ENCODE data around the gene WNT5B. TPM values are rescaled to one million over a fixed set of nuclear protein-coding genes. Genes with fewer than 3 reads are reported as not detected.

The WNT5B gene
- polyA plus RNA-seq, 1 donor = 8.5 TPM

- WGBS (ENCODE audit: insufficient coverage, low lambda C conversion rate) = 10% methylated on average over 2 of the region's 5 CpGs
- Histone ChIP-seq H3K9me3 (ENCODE audit: control insufficient read depth, low read depth, low read length) (peaks cover 3% of the 10 kb centered on the region), H3K4me3 (ENCODE audit: low read length) (no peak overlapping the region), H3K4me1 (ENCODE audit: control insufficient read depth, insufficient read depth, low read length) (peaks cover 54% of the 10 kb centered on the region), H3K36me3 (ENCODE audit: control insufficient read depth, insufficient read depth, low read length) (no peaks in the 10 kb centered on the region), H3K27me3 (ENCODE audit: control insufficient read depth, insufficient read depth, low read length) (no peaks in the 10 kb centered on the region), H3K27ac (ENCODE audit: low read length) (peak overlapping the region; percentile 69)
- peak in 1 of 2 donors; percentile 73 for DNase-seq
Measured at GRCh38 chr12:1666215-1666614, 37.2 kb downstream of the WNT5B start.

GRCh38 chr12:1666685-1667162, 37.7 kb downstream of the WNT5B start:
- WGBS (ENCODE audit: insufficient coverage, low lambda C conversion rate) = no CpG with 5 or more reads among the region's 2 CpGs
- peaks cover 3% of the 10 kb centered on the region for H3K9me3 ChIP-seq (ENCODE audit: control insufficient read depth, low read depth, low read length)
- no peaks in the 10 kb centered on the region for H3K36me3 ChIP-seq (ENCODE audit: control insufficient read depth, insufficient read depth, low read length)
- peaks cover 55% of the 10 kb centered on the region for H3K4me1 ChIP-seq (ENCODE audit: control insufficient read depth, insufficient read depth, low read length)
- H3K27ac ChIP-seq (ENCODE audit: low read length) = peak overlapping the region; percentile 69
- peak in 1 of 2 donors; percentile 48 for DNase-seq
- no peak overlapping the region for H3K4me3 ChIP-seq (ENCODE audit: low read length)
- H3K27me3 ChIP-seq (ENCODE audit: control insufficient read depth, insufficient read depth, low read length) = no peaks in the 10 kb centered on the region

GRCh38 chr12:1668833-1669543, 40.0 kb downstream of the WNT5B start:
- H3K27ac ChIP-seq (ENCODE audit: low read length) = peak overlapping the region; percentile 97
- no peaks in the 10 kb centered on the region for H3K27me3 ChIP-seq (ENCODE audit: control insufficient read depth, insufficient read depth, low read length)
- DNase-seq = peak; percentile 77 to 88
- no CpG with 5 or more reads among the region's 18 CpGs for WGBS (ENCODE audit: insufficient coverage, low lambda C conversion rate)
- no peaks in the 10 kb centered on the region for H3K36me3 ChIP-seq (ENCODE audit: control insufficient read depth, insufficient read depth, low read length)
- no peak overlapping the region for H3K4me3 ChIP-seq (ENCODE audit: low read length)
- H3K4me1 ChIP-seq (ENCODE audit: control insufficient read depth, insufficient read depth, low read length) = peaks cover 55% of the 10 kb centered on the region
- no peaks in the 10 kb centered on the region for H3K9me3 ChIP-seq (ENCODE audit: control insufficient read depth, low read depth, low read length)

GRCh38 chr12:1670358-1671268, 41.6 kb downstream of the WNT5B start:
- 46% methylated on average over 4 of the region's 14 CpGs for WGBS (ENCODE audit: insufficient coverage, low lambda C conversion rate)
- Histone ChIP-seq H3K27ac (ENCODE audit: low read length) (peak overlapping the region; percentile 97), H3K36me3 (ENCODE audit: control insufficient read depth, insufficient read depth, low read length) (no peaks in the 10 kb centered on the region), H3K4me3 (ENCODE audit: low read length) (no peak overlapping the region), H3K27me3 (ENCODE audit: control insufficient read depth, insufficient read depth, low read length) (no peaks in the 10 kb centered on the region), H3K4me1 (ENCODE audit: control insufficient read depth, insufficient read depth, low read length) (peaks cover 50% of the 10 kb centered on the region), H3K9me3 (ENCODE audit: control insufficient read depth, low read depth, low read length) (no peaks in the 10 kb centered on the region)
- DNase-seq = peak; percentile 92 to 96

GRCh38 chr12:1676043-1676442, 47.0 kb downstream of the WNT5B start:
- Histone ChIP-seq H3K9me3 (ENCODE audit: control insufficient read depth, low read depth, low read length) (no peaks in the 10 kb centered on the region), H3K27ac (ENCODE audit: low read length) (no peak overlapping the region), H3K4me1 (ENCODE audit: control insufficient read depth, insufficient read depth, low read length) (peaks cover 6% of the 10 kb centered on the region), H3K36me3 (ENCODE audit: control insufficient read depth, insufficient read depth, low read length) (no peaks in the 10 kb centered on the region), H3K27me3 (ENCODE audit: control insufficient read depth, insufficient read depth, low read length) (no peaks in the 10 kb centered on the region), H3K4me3 (ENCODE audit: low read length) (no peak overlapping the region)
- WGBS (ENCODE audit: insufficient coverage, low lambda C conversion rate) = 100% methylated on average over 1 of the region's 3 CpGs
- no peak for DNase-seq

- Histone ChIP-seq H3K27ac (ENCODE audit: low read length) (peak overlapping the region; percentile 46), H3K36me3 (ENCODE audit: control insufficient read depth, insufficient read depth, low read length) (no peaks in the 10 kb centered on the region), H3K9me3 (ENCODE audit: control insufficient read depth, low read depth, low read length) (no peaks in the 10 kb centered on the region), H3K27me3 (ENCODE audit: control insufficient read depth, insufficient read depth, low read length) (no peaks in the 10 kb centered on the region), H3K4me3 (ENCODE audit: low read length) (no peak overlapping the region), H3K4me1 (ENCODE audit: control insufficient read depth, insufficient read depth, low read length) (no peaks in the 10 kb centered on the region)
- 80% methylated on average over 3 of the region's 7 CpGs for WGBS (ENCODE audit: insufficient coverage, low lambda C conversion rate)
- peak in 1 of 2 donors; percentile 65 for DNase-seq
Measured at GRCh38 chr12:1680804-1681492, 51.9 kb downstream of the WNT5B start.

GRCh38 chr12:1681493-1681807, 52.4 kb downstream of the WNT5B start:
- Histone ChIP-seq H3K9me3 (ENCODE audit: control insufficient read depth, low read depth, low read length) (no peaks in the 10 kb centered on the region), H3K27me3 (ENCODE audit: control insufficient read depth, insufficient read depth, low read length) (no peaks in the 10 kb centered on the region), H3K4me1 (ENCODE audit: control insufficient read depth, insufficient read depth, low read length) (no peaks in the 10 kb centered on the region), H3K4me3 (ENCODE audit: low read length) (no peak overlapping the region), H3K36me3 (ENCODE audit: control insufficient read depth, insufficient read depth, low read length) (no peaks in the 10 kb centered on the region), H3K27ac (ENCODE audit: low read length) (peak overlapping the region; percentile 46)
- DNase-seq = no peak
- no CpG with 5 or more reads among the region's 2 CpGs for WGBS (ENCODE audit: insufficient coverage, low lambda C conversion rate)

GRCh38 chr12:1688086-1688710, 59.2 kb downstream of the WNT5B start:
- Histone ChIP-seq H3K4me3 (ENCODE audit: low read length) (no peak overlapping the region), H3K27ac (ENCODE audit: low read length) (no peak overlapping the region), H3K9me3 (ENCODE audit: control insufficient read depth, low read depth, low read length) (no peaks in the 10 kb centered on the region), H3K36me3 (ENCODE audit: control insufficient read depth, insufficient read depth, low read length) (no peaks in the 10 kb centered on the region), H3K27me3 (ENCODE audit: control insufficient read depth, insufficient read depth, low read length) (no peaks in the 10 kb centered on the region), H3K4me1 (ENCODE audit: control insufficient read depth, insufficient read depth, low read length) (peaks cover 5% of the 10 kb centered on the region)
- WGBS (ENCODE audit: insufficient coverage, low lambda C conversion rate) = no CpG with 5 or more reads among the region's 5 CpGs
- DNase-seq = no peak

- DNase-seq = peak; percentile 98
- peak within 1 kb of the TSS; percentile 97 for H3K4me3 ChIP-seq (ENCODE audit: low read length)
- H3K36me3 ChIP-seq (ENCODE audit: control insufficient read depth, insufficient read depth, low read length) = no peaks in the 10 kb centered on the region
- no peaks in the 10 kb centered on the region for H3K27me3 ChIP-seq (ENCODE audit: control insufficient read depth, insufficient read depth, low read length)
- H3K27ac ChIP-seq (ENCODE audit: low read length) = peak within 1 kb of the TSS; percentile 95
- no peaks in the 10 kb centered on the region for H3K9me3 ChIP-seq (ENCODE audit: control insufficient read depth, low read depth, low read length)
- peaks cover 5% of the 10 kb centered on the region for H3K4me1 ChIP-seq (ENCODE audit: control insufficient read depth, insufficient read depth, low read length)
- WGBS (ENCODE audit: insufficient coverage, low lambda C conversion rate) = no CpG with 5 or more reads among the region's 59 CpGs
Measured at GRCh38 chr12:1690578-1691122, 61.6 kb downstream of the WNT5B start, which contains the start of gene ADIPOR2. Gene ADIPOR2 (plus strand): TSS chr12:1691070. CDS start chr12:1754344, 63,274 bp downstream.
